HepG2 (cell line): ENCODE results near the gene ABCE1. TPM values are rescaled to one million over a fixed set of nuclear protein-coding genes. Genes with fewer than 3 reads are reported as not detected.

Experiments used
- ADNP ChIP-seq: sonication (generic); formaldehyde crosslinking; IDR thresholded peaks from 2 replicates; pipeline ENCODE4 v1.4.0; 2020; ENCODE audit warnings: missing genetic modification reagents
- ATF7-NPFF ChIP-seq: sonication (generic); formaldehyde crosslinking; IDR thresholded peaks from 2 replicates; pipeline ENCODE4 v1.8.1; 2023; ENCODE audit warnings: mild to moderate bottlenecking, low read depth, missing genetic modification reagents, moderate library complexity
- FOXK2 ChIP-seq: fragments of 450-650 bp; IDR thresholded peaks from 2 replicates; pipeline ENCODE4 v1.6.1; 2016
- HNF4A ChIP-seq: sonication (generic); formaldehyde crosslinking; IDR thresholded peaks from 2 replicates; pipeline ENCODE4 v1.4.0; 2020; ENCODE audit warnings: missing genetic modification reagents
- MBD4 ChIP-seq: IDR thresholded peaks from 2 replicates; pipeline ENCODE4 v1.6.1; 2012; ENCODE audit warnings: low read length, inconsistent platforms, borderline replicate concordance
- RELA ChIP-seq: sonication (generic); formaldehyde crosslinking; IDR thresholded peaks from 2 replicates; pipeline ENCODE4 v1.4.0; 2020; ENCODE audit warnings: missing genetic modification reagents
- SMYD3 ChIP-seq: sonication (generic); formaldehyde crosslinking; IDR thresholded peaks from 2 replicates; pipeline ENCODE4 v1.8.1; 2023; ENCODE audit warnings: mild to moderate bottlenecking, missing genetic modification reagents
- STAT6 ChIP-seq: sonication (generic); formaldehyde crosslinking; IDR thresholded peaks from 2 replicates; pipeline ENCODE4 v1.4.0; 2020; ENCODE audit warnings: missing genetic modification reagents, mild to moderate bottlenecking, borderline replicate concordance
- ZNF12 ChIP-seq: sonication (generic); formaldehyde crosslinking; IDR thresholded peaks from 2 replicates; pipeline ENCODE4 v1.5.0; 2020; ENCODE audit warnings: missing genetic modification reagents
- ZNF160 ChIP-seq: sonication (generic); formaldehyde crosslinking; IDR thresholded peaks from 2 replicates; pipeline ENCODE4 v1.8.0; 2022; ENCODE audit warnings: mild to moderate bottlenecking, inconsistent platforms, missing genetic modification reagents
- ZNF18 ChIP-seq: sonication (generic); formaldehyde crosslinking; IDR thresholded peaks from 2 replicates; pipeline ENCODE4 v1.8.0; 2022; ENCODE audit warnings: mild to moderate bottlenecking, missing genetic modification reagents; ENCODE audit not compliant: insufficient replicate concordance
- ZNF256 ChIP-seq: sonication (generic); formaldehyde crosslinking; conservative IDR thresholded peaks from 2 replicates; pipeline ENCODE4 v1.4.0; 2020; ENCODE audit warnings: missing genetic modification reagents
- ZNF274 ChIP-seq: sonication (generic); formaldehyde crosslinking; IDR thresholded peaks from 2 replicates; pipeline ENCODE4 v1.5.1; 2020; ENCODE audit warnings: mild to moderate bottlenecking, missing genetic modification reagents
- ZNF281 ChIP-seq: sonication (generic); formaldehyde crosslinking; IDR thresholded peaks from 2 replicates; pipeline ENCODE4 v1.4.0; 2020; ENCODE audit warnings: missing genetic modification reagents, borderline replicate concordance
- ZNF496 ChIP-seq: sonication (generic); formaldehyde crosslinking; IDR thresholded peaks from 2 replicates; pipeline ENCODE4 v1.8.1; 2023; ENCODE audit warnings: mild to moderate bottlenecking, moderate library complexity, missing genetic modification reagents; ENCODE audit not compliant: insufficient replicate concordance
- ZNF607 ChIP-seq: sonication (generic); formaldehyde crosslinking; IDR thresholded peaks from 2 replicates; pipeline ENCODE4 v1.5.1; 2020; ENCODE audit warnings: missing genetic modification reagents, mild to moderate bottlenecking, borderline replicate concordance
- ZNF710 ChIP-seq: sonication (generic); formaldehyde crosslinking; IDR thresholded peaks from 2 replicates; pipeline ENCODE4 v1.5.0; 2020; ENCODE audit warnings: mild to moderate bottlenecking, missing genetic modification reagents, borderline replicate concordance
- ZNF883 ChIP-seq: sonication (generic); formaldehyde crosslinking; IDR thresholded peaks from 2 replicates; pipeline ENCODE4 v1.5.1; 2020; ENCODE audit warnings: mild to moderate bottlenecking, missing genetic modification reagents; ENCODE audit errors: not compliant biosample characterization
- polyA plus RNA-seq, 8 experiments: library from polyadenylated mRNA; depleted of rRNA in 3 of 8; stranded (reverse) in 7 of 8; unstranded in 1 of 8; fragments of >200 nt; fragmentation: Illumina TruSeq in 4 of 8; extraction: Trizol in 4 of 8; gene quantifications; 2 replicates each; pipeline versions ENCODE4 v1.2.1 to v1.2.3, GENCODE V29; 2011 to 2016; ENCODE audit warnings: low read depth in 4 of 8, missing spikeins in 1 of 8, mixed read lengths in 1 of 8; ENCODE audit not compliant: insufficient read depth in 1 of 8
- total RNA-seq, 5 experiments: library from RNA; depleted of rRNA; stranded (reverse); fragments of >200 nt; fragmentation: Illumina TruSeq; extraction: Trizol; gene quantifications; 2 replicates each; pipeline ENCODE4 v1.2.3, GENCODE V29; 2016; ENCODE audit warnings: low read depth in 1 of 5

The ABCE1 gene
- total and polyA plus RNA-seq, 2 of the 13 experiments (the other 11 are each of a cell fraction or from before 2014, with no cell fraction given) = 50.8 to 139 TPM

- TF ChIP-seq ZNF281 (CRISPR knock-in tag) = peak; percentile 52; the same call in 1 of the 2 replicates
- no peak for TF ChIP-seq ZNF18 (CRISPR knock-in tag)
- TF ChIP-seq STAT6 (CRISPR knock-in tag) = 0 out of 2 replicates have a peak, but pooled peaks have one; percentile 54
- peak; percentile 76; the same call in 1 of the 2 replicates for TF ChIP-seq ZNF256 (CRISPR knock-in tag)
- TF ChIP-seq ADNP (CRISPR knock-in tag) = no peak
- 0 out of 2 replicates have a peak, but pooled peaks have one; percentile 35 for TF ChIP-seq RELA (CRISPR knock-in tag)
- TF ChIP-seq SMYD3 = no peak
- peak; percentile 82 for TF ChIP-seq ZNF607 (CRISPR knock-in tag)
- TF ChIP-seq ZNF274 (CRISPR knock-in tag) = peak; percentile 40; the same call in 1 of the 2 replicates
- no peak for TF ChIP-seq FOXK2
- TF ChIP-seq ZNF12 (CRISPR knock-in tag) = no peak
- peak; percentile 30; the same call in 1 of the 2 replicates for TF ChIP-seq ATF7-NPFF (CRISPR knock-in tag)
- TF ChIP-seq HNF4A (CRISPR knock-in tag) = no peak
- TF ChIP-seq ZNF883 = peak; percentile 19
- 0 out of 2 replicates have a peak, but pooled peaks have one; percentile 55 for TF ChIP-seq ZNF710 (CRISPR knock-in tag)
- TF ChIP-seq ZNF496 = no peak
- TF ChIP-seq ZNF160 (CRISPR knock-in tag) = peak; percentile 58; the same call in 1 of the 2 replicates
- TF ChIP-seq MBD4 = no peak
Measured at GRCh38 chr4:145097821-145098674, at the start of gene ABCE1, which contains the start of gene ANAPC10 (continued).
